Anterior cingulate cortex (tissue), 58 donors: ENCODE results near the gene KRTAP10-6.
A peak's percentile ranks its signal among the peaks of the same experiment; 100 is the strongest.
"Not testable (repeated sequence)": the region's sequence is repeated elsewhere in the genome, so short reads cannot be mapped to it uniquely, and the experiment has no call there.

Experiments used
- DNase-seq, 58 donors: peaks; one replicate each; lab custom pipeline; 2025; lab: John Stamatoyannopoulos, UW

The KRTAP10-6 gene

DNA sequence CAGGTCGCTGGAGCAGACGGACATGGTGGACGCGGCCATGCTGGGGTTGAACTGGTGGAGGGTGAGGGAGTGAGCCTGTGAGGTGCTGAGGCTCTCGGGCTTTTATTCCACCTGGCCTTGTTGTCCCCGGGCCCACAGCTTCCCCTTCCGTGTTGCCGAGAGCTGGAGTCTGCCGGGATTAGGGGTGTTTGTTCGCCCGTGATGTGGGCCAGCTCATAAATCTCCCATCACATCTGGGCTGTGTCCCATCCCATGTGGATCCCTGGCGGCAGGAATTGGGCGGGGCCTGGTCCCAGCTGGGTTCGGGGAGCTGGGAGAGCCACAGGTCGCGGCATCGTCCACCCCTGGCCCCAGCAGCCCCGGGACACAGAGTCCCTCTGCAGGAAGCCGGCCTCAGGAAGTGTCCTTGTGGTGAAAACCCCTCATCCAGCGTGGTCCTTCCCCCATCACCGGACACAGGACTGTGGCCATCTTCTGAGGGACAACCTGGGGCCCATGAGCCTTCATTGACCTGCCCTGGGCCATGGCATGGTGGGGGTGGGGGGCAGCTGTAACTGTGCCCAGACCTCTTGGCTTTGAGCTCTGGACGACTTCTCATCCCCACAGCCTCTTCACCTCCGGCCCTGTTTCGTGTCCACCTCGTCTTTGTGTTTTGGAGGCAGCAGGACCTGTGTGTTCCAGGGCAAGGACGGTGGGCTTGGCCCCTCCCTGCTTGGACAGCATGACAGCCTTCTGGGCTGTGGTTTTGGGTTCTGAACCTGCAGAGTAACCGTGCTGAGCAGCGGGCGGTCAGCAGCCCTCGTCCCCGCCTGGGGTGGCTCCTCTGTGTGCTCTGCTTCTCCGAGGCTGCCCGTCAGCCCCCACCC is at the start of gene KRTAP10-6:
Gene KRTAP10-6, minus strand, starts transcription at position 60 of the 866 bp plus-strand sequence. Its CDS starts 21 bp downstream, at position 39.
- no peak for DNase-seq

GRCh38 chr21:44640761-44641160 is 48.5 kb upstream of the KRTAP10-6 start:
- no peak for DNase-seq

DNA sequence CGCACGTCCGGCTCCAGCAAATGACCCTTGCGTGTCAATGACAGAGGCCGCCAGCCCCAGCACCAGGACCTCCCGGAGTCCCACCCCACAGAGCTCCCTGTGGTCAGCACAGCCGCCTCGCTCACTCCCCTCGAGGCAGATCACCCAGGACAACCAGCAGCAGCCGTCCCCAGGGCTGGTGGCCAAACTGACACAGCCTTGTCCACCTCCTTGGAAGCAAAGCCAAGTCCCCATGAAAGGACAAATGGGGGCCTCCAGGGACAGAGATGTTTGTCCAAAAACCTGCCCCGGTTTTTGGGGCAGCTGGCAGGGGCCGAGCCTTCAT is 47.0 kb upstream of the KRTAP10-6 start:
- no peak for DNase-seq

- not testable (repeated sequence) for DNase-seq
Measured at GRCh38 chr21:44638506-44639330, 46.4 kb upstream of the KRTAP10-6 start.

DNA sequence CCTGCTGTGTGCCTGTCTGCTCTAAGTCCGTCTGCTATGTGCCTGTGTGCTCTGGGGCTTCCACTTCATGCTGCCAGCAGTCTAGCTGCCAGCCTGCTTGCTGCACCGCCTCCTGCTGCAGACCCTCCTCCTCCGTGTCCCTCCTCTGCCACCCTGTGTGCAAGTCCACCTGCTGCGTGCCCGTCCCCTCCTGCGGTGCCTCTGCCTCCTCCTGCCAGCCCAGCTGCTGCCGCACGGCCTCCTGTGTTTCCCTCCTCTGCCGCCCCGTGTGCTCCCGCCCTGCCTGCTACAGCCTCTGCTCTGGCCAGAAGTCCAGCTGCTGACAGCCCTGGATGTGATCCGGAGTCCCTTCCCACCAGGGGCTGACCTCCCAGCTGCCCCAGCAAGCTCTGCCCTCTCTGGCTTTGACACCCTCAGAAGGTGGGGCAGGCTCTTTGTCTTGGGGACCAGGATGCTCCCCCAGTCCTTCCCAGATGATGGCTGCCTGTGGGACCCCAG is 45.6 kb upstream of the KRTAP10-6 start:
- DNase-seq: not testable (repeated sequence)

GRCh38 chr21:44637018-44637850 is 44.9 kb upstream of the KRTAP10-6 start, which contains the start of gene KRTAP10-10:
KRTAP10-10 (plus strand) TSS chr21:44637356; CDS start chr21:44637418, 62 bp downstream.
- DNase-seq: peak in 18 of 58 donors; percentile 2 to 45 (median 28)

DNA sequence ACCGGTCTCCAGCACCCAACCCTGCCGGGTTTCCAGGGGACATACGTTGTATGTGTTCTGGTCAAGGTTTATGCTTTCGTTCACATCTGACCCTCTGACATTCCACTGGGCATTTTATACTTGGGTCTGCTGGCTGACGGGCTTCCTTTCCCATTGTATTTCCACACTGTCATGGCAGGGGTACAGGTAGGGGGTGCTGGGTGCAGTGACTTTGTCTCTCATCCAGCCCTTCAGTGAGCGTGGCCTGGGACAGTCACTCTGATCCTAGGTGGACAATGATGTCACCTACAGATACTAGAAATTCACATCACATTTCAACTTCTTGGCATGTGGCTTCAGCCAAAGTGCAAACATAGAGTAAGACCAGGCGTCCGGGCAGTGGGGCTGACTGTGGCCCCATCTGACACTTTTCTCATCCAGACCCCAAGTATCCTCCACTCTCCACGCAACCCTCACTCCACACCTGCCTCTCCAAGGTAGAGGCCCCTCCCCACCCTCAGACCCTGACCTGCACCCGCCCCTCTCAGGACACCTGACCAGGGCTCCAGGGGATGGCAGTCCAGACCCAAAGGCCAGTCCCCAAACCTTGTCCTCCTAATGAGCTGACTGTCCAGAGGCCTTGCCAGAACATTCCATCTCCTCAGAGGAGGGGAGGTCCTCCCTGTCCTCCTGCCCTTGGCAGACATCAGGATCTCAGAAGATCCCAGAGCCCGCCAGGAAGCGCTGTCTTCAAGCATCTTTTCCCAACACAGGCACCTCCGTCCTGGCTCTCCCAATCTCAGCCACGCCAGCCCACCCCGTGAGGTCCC is 44.1 kb upstream of the KRTAP10-6 start:
- no peak for DNase-seq

DNA sequence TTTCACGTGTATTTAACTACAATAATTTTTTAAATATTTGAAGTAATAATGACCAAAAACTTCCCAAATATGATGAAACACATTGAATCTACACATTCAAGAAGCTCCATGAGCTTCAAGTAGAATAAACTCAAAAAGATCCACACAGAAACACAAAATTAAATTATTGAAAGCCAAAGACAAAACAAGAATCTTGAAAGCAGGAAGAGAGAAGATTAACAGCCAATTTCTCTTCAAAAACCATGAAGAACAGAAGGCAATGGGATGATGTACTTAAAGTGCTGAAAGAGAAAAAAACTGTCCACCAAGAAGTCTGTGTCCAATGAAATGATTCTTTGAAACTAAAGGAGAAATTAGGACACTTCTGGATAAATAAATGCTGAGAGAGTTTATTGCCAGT is 39.8 kb upstream of the KRTAP10-6 start:
- no peak for DNase-seq

DNA sequence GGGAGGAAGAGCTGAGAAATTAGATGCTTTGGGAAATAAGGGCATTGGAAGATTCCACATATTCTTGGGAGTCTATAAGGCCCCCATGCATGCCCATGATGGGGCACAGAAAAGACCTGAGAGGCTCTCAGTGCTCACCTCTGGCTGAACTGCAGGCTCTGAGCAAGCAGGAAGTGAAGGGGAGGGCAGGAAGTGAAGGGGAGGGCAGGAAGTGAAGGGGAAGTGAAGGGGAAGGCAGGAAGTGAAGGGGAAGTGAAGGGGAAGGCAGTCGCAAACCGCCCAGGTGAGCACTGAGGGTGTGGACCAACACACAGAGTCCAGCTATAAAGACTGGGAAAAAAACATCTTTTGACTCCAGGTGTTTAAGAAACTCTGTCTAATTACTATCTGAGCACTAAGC is 38.1 kb upstream of the KRTAP10-6 start:
- DNase-seq: no peak

DNA sequence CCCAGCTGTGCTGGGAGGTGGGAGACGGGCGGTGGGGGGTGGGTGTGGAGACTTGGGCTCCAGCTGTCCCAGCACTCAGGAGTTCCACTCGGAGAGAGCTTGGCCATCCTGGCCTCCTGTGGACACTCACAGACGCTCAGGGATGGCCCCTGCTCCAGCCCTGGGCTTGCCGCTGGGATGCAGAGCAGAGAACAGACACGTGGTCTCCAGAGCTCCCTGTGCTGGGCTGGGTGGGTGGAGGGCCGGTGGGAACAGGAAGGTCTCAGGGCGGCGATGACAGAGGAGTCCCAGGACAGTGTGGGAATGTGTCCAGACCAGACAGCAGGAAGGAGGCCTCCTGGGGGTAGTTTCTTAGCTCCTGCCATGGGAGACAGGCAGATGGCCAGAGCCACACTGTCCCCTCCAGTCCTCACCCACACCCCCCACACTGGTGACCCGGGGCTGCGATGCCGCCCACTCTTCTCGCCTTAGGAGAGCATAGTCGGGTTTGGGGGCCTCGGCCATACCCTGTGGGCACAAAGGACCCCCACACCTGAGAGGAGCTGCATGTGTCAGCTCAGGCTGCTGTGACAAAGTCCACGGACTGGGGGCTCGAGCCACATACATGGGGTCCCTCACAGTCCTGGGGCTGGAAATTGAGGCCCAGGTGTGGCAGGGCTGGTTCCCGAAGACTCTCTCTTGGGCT is 36.5 kb upstream of the KRTAP10-6 start:
- no peak for DNase-seq

DNA sequence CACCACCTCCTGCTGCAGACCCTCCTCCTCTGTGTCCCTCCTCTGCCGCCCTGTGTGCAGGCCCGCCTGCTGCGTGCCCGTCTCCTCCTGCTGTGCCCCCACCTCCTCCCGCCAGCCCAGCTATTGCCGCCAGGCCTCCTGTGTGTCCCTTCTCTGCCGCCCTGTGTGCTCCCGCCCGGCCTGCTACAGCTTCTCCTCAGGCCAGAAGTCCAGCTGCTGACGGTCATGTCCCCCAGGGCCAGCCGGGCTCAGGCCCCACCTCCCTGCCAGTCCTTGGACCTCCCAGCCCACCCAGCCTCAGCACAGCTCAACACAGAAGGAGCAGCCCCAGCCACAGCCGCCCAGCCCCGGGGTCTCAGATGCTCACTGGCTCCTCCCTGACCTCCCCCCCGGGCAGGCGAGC is 35.5 kb upstream of the KRTAP10-6 start:
- not testable (repeated sequence) for DNase-seq

GRCh38 chr21:44627181-44627822 is 35.0 kb upstream of the KRTAP10-6 start:
- not testable (repeated sequence) for DNase-seq

DNA sequence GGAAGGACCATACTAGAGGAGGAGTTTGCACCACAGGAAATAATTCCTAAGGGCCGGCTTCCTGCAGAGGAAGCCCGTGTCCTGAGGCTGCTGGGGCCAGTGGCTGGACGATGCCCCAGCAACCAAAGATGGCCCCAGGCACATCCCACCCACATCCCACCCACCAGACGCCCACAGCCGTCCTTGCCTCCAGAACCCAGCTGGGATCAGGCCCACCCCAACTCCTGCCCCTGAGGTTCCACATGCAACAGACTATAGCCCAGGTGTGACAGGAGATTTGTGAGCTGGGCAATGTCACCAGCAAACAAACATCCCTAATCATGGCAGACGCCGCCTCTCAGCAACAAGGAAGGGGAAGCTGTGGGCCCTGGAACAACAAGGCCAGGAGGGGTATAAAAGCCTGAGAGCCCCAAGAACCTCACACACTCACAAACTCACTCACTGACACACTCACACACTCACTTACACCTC is 34.4 kb upstream of the KRTAP10-6 start, which contains the start of gene KRTAP10-9:
Gene KRTAP10-9, plus strand, starts transcription at position 421 of the 471 bp plus-strand sequence. CDS start 79 bp downstream, outside the sequence.
- DNase-seq: no peak

DNA sequence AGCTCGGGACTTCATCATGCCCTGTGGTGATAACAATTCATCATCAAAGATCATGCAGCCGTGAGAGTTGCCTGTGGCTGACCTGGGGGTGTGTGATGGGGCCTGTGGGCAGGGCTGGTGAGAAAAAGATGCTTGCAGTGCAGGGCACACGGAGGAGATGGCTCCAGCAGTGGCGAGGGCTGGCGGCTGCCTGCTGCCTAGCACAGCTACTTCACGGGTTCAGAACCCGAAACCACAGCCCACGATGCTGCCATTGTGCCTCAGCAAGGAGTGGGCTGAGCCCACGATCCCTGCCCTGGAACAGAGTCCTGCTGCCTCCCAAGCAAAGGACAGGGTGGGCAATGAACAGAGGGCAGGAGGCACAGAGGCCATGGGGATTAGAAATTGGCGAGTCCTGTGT is 34.0 kb upstream of the KRTAP10-6 start:
- no peak for DNase-seq

GRCh38 chr21:44625756-44626155 is 33.5 kb upstream of the KRTAP10-6 start:
- DNase-seq: no peak

GRCh38 chr21:44623575-44623974 is 31.3 kb upstream of the KRTAP10-6 start:
- DNase-seq: no peak

DNA sequence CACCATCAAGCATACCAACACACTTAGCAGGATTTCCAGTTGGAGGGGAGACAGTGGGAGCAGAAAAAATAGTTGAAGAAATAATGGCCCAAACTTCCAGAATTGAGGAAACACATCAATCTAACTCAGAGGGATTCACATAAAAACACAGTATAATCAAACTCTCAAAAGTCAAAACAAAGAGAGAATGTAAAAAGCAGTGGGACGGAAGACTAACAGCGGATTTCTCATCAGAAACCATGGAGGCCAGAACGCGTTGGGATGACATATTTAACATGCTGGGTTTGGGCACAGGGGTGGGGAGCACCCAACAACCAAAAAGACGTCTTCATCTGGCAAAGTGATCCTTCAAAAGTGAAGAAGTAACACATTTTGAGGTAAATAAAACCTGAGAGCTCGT is 27.6 kb upstream of the KRTAP10-6 start:
- no peak for DNase-seq

DNA sequence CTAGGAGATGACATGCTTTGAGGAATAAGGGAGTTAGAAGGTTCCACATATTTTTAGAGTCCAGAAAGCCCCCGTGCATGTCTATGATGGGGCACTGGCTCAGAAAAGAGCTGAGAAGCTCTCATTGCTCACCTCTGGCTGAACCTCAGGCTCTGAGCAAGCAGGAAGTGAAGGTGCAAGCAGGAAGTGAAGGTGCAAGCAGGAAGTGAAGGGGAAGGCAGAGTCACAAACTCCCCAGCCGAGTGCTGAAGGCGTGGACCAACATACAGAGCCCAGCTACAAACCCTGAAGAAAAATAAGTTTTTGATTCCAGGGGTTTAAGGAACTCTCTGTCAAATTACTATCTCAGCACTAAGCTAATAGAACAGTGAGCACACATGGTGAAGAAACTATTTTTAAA is 26.6 kb upstream of the KRTAP10-6 start:
- DNase-seq: no peak
